NCI-H2171 (cell line): ENCODE measurements around the gene KLHL21.
A peak's percentile ranks its signal among the peaks of the same experiment; 100 is the strongest.

Experiments used
- DNase-seq: peaks from one replicate; lab custom pipeline; 2025; lab: John Stamatoyannopoulos, UW

KLHL21 gene

DNA sequence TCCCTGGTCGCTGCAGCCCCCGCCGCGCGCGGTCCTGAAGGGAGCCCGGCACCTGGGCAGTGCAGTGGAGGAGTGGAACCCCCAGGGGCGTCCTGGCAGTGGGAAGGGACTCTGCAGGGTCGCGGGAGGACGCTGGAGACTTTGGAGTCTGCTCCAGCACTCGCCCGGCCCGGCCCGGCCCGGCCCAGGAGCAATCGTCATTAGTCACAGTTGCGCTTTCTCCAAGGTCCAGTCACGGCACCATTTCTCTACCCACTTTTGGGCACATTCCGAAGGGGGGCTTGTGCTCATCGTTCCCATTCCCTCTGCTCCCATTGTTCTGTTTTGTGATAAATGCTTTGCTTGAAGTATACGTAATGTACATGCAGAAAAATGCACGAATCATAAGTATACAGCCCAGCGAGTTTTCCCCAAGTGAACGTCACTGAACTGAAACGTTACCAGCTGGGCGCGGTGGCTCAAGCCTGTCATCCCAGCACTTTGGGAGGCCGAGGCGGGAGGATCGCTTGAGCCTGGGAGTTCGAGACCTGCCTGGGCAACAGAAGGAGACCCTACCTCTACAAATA is 23.0 kb upstream of the KLHL21 start:
- DNase-seq, result no peak

DNA sequence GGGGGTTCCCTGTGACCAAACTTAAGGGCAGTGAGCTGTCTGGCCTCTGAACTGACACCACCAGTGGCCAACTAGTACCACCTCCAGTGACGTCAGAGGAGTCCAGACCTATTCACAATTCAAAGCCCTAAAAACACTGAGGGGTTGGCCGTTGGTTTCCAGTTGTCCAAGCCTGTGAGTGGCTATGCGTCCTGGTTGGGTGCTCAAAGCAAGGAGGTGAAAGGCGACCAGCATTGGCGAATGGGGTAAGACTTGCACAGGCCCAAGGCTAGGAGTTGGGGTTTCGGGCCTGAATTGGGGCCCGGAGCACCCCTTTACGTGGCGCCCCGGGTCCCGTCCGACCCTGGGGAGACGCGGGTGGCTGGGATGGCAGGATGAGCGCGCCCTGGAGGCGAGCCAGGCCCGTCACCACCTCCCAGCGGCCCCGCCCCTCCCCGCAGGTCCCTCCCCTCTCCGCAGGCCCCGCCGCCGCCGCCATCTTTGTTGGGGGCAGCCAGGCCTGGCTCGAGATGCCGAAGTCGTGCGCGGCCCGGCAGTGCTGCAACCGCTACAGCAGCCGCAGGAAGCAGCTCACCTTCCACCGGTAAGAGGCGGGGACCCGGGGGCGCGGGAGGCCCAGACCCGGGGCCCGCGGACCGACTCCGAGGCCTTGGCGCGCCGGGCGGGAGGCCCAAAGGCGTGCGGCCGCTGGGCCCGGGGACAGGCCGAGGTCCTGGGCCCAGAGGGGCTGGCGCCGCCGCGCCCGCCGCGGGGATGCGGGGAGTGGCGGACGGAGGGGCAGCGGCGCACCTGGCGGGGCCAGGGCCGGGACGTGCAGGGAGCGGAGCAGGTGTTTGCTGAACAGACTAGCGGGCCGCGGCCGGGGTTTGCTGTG is 22.3 kb upstream of the KLHL21 start, which contains the start of gene THAP3:
Gene THAP3, plus strand, starts transcription at position 159 of the 874 bp plus-strand sequence. Its CDS starts 351 bp downstream, at position 510.
- DNase-seq, result peak; percentile 86

DNA sequence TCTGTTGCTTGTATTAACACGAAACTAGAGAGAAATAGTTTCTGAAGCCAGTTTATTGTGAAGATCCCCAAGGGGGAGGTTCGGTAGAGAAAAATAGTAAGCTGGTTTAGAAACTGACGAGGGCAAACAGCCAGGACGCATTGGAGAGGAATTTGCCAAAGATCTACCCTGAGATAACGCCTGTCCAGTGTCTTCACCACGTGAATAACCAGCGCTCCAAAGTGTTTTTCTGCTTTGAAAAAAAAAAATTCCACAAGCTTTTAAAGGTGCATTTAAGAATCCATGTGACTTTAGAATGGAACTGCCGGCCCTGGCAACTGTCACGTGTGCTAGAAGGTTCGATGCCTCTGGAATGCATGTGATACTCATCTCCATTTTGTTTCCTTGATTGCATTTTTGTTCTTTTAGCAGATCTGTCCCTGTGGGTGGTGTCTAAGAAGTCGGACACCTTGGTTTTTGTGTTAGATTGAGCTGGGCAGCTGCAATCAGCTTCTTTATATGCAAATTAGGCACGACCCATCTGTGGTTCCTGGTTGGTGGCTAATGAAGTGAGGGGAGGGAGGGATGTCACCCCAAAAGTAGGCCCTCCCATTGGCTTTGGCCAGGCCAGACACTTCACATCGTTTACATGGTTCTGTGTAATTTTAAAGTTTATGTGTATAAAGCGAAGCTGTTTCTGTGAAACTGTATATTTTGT is 20.7 kb upstream of the KLHL21 start:
- no peak for DNase-seq

DNA sequence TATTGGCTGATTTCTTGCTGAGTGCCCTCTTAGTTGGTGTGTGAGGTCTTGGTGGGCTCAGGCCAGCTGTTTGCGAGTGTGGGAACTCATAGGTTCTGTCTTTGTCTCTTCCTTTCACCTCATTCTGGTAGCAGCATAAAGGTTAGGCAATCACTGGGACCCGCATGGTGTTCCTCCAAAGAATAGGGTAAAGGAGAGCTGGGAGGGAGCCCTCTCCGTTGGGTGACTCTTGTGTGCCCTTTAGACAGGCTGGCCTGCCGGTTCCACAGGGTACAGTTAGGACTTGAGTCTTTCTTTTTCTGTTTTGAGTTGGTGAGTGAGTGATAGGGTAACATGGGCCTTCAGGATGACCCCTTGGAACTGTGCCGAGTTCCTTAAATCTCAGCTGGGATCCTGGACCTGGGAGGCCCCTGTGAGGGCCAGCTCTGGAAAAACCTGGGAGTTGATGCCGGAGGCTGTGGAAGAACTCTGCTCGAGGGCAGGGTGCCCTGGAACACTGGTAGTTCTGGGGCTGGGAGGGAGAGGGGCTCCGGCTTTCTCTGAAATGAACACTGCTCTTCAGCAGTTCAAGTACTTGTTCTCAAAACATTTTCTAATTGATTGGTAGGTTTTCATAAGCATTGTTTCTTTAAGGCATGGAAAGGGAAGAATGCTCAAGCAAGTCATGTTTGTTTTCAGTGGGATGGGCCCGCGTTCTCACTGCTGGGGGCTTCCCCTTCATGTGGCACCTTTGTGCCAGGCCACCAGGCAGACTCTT is 19.9 kb upstream of the KLHL21 start:
- DNase-seq, result no peak

DNA sequence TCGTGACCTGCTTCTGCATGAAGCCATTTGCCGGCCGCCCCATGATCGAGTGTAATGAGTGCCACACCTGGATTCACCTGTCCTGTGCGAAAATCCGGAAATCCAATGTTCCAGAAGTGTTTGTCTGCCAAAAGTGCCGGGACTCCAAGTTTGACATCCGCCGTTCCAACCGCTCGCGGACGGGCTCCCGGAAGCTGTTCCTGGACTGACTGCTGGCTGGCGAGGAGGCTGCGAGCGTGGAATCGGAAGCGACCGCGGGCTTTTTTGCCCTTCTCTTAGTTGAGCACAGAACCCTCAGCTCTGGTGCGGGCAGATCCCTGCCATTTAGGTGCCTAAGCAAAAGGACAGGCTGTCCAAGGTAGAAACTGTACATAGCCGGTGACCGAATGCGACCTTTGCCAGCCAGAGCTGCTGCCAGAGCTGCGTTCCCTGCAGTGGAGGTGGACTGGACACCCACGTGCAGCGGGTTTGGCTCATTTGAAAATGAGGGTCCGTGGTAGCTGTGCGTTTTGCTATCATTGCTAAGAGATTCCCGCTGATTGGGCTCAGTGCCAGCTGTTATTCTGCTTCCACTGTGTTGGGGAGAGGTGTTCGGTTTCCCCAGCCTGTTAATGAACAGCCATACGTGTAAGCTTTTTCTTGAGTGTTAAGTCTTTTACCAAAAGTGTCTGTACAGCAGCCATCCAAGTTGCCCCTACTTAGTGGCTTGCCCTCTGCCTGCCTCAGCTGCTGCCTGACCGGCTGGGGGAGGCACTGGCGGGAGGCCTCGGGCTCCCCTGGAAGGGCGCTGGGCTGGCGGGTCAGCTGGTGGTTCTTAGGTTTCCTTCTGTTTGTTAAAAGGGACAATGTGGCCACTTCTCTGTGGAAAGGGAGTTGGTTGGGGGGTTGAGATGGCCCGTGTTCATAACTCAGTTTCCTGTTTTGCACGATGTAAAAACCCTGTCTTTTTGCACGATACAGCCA is 19.0 kb upstream of the KLHL21 start:
- DNase-seq, result no peak

DNA sequence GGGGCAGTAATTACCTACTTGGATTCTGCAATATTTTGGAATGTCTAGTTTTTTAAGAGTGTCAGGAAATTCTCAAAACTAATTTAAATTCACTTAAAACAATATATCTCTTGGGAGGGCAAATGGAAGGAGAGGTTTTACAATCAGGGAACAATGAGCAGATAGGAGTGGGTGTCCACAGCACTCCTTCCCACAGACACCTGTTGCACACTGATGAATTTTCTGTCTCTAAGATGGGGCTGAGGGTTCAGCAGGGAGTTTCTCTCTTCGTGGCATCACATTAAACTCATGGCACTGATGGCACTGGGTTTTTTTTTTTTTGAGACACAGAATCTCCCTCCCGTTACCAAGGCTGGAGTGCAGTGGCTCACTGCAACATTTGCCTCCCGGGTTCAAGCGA is 16.4 kb upstream of the KLHL21 start:
- DNase-seq, result no peak

DNA sequence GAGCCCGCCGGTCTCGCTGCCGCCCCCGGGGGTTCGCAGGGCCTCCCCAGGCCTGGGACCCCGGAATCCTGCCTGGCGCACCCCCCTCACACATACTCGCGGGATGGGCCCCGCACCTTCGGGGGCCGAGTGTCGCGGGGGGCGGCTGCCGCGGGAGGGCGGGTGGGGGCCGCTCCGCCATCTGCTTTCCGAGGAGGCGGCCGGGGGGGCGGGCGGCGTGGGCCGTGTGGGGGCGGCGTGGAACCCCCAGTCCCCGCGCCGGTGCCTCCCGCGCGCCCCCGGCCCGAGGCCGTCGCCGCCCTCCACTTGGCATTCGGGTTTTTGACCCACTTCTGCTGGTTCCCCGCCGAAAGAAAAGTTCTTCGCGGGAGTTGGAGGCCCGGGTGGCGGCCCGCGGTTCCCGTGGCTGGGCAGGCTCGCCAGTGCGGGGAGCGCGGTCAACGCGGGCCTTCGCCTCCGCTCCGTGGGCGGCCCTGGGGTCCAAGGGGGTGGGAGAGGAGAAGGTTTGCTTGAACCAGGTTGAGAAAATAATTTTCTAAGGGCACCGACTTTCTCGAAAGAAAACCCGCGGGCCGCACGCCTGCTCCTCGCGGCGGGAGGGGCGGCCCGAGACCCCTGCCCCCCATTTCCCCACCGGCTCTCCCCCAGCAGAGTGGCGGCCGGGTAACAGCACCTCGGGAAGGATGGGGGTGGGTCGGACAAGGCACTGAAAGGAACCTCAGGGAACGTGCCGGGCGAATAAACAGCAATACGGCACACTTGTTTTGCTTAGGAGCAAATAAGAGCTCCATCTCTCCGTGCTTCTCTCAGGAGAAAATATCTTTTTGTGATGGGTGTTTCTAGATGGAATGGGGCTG is 12.5 kb upstream of the KLHL21 start:
- no peak for DNase-seq

DNA sequence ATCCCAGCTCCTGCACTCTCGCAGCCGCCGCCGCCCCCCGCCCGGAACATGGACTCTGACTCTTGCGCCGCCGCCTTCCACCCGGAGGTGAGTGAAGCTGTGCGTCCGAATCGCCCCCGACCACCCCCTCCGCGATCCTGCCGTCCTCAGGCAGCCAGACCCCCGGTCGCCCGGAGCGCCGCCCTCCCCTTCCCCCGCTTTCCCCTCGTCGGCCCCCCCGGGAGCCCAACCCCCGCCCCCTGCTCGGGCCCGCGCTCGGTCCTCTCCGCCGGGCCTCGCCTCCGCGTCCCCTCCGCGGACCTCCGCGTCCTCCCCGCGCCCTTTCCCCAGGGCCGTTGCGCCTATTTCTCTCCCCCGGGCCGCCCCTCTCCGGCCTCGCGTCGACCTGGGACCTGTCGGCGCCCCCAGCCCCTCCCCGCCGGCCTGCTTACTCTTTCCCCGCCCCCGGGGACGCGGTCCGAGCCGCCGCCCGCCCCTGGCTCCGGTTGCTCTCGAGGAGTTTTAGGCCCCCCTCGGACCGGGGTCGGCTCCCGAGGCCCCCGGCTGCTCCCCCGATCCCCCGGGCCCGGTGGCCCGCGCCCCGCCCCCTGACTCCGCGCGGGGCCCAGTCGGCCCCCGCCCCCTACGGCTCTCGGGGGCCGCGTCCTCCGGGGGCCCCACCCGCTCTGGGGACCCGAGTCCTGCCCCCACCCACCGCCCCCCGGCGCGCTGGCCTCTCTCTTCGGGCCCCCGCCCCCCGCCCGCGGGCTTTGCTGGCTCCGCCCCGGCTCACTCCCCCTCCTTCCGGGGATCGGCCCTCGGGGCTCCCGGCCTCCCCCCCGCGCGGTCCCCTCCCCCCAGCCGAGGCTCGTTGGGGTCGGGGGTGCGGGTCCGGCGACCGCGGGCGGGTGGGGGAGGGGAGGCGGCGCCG is 11.6 kb upstream of the KLHL21 start:
- DNase-seq, result no peak

DNA sequence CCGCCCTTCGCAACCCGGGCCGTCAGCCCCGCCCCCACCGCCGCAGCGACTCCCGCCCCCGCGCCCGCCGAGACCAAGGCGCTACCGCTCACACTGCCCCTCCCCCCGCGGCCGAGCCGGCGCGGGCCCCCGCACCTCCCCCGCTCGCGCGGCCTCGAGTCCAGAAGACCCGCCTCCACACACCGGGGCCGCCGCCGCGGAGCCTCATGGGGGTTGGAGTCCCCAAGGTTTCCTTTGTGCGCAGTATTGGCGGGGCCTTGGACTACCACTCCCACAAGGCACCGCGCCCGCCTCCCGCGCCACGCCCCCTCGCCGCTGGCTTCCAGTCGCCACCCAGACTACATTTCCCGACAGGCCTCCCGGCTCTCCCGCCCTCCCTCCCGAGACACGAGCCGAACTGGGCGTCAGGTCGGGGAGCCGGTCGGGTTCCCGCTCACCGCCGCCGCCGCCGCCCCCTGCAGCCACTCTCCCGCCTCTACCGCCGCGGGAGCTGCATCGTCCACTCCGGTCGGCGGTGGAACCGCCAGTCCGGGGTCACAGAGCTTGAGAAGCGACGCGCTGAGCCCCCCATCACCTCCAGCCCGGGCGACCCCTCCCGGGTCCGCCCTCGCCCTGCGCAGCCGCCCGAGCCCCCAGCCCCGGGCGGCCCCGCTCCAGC is 10.8 kb upstream of the KLHL21 start, which contains the start of gene PHF13:
Gene PHF13, plus strand, starts transcription at position 371 of the 658 bp plus-strand sequence. CDS start 336 bp downstream, outside the sequence.
- DNase-seq, result peak; percentile 98

DNA sequence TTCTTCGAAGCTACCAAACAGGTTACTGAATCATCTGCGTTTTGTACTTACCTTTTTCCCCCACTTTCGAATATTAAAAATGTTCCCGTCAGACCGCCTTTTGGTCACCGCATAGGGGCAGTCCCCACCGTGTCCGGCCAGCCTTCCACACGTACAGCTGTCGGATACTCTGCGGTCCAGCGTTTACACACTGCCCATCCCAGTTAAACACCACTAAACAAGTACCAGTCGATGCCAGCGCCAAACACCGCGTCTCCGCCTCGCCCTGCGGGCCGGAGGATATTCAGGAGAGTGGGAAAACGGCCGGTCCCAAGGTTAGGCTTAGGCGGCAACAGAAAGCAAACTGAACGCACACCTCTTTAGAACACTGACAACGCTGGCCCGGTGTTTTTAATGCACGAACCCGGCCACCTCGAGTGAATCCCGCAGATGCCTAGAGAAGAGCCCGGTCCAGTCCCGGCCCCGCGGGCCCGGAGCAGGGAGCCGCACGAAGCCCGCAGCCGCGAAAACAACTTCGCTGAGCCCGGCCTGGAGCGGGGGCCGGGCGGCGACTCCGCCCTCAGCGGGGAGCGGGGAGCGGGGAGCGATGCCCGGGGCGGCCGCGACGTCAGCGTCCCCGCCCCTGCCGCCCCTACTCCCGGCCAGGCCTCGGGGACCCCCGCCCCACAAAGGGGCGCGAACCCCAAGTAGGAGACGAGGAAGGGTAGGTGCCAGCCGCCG is 10.1 kb upstream of the KLHL21 start:
- DNase-seq, result peak; percentile 33

DNA sequence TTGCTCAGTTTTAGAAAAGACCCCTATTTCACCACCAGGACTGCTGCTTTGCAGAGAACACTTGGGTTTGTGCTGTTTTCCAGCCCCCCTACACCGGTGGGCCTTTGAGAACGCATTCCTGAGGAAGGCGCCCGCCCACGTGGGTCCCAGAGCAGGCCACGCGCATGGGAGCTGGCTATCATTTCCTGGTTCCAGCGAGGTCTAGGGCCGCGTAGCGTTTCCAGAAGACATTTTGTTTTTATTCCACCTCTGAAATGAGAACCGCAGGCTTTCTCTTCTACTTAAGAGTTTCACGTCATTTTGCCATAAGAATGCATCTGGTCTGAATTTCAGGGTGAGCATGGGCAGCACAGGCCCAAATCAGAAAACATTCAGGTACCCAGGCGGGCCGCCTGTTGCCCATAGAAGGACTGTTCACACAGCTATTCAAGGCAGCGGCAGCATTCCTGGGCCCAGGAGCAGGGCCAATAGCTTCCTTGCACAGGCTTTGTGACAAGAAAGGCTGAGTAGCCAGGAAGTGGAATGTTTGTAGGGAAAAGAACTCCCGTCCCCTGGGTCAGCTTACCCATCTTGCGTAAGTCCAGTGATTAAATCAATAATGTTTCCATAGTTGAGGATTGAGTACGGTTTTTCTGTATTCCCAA is 1.4 kb upstream of the KLHL21 start:
- DNase-seq, result no peak

DNA sequence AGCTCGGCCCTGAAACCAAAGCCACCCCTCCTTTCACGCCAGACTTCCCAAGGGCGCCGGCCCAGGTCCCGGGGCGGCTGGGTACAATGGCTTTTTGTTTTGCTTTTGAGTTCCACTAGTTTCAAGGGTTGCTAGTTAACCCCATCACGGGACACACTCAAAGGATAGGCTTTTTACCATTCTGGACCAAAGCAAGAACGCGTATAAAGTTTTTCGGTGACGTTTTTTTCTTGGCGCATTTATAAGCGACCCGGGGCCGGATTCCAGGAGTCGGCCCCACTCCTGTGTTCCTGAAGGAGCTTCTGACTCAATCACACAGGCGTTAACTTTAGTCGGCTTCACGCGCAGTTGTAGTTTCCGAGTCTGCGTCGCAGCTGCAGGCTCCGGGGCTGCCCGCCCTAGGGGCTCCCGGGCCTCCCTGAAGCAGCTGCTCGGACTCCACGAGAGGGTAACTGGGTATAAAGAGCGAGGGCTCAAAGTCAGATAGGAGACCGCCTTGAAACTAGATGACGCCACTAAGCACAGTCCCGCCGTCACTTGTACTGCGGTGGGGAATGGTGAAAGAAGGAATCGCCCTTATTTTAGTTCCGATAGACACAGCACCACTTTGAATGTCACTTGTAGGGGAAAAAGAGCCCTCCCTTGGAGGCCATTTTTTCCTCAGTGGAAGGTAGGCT is 707 bp upstream of the KLHL21 start:
- DNase-seq, result no peak

DNA sequence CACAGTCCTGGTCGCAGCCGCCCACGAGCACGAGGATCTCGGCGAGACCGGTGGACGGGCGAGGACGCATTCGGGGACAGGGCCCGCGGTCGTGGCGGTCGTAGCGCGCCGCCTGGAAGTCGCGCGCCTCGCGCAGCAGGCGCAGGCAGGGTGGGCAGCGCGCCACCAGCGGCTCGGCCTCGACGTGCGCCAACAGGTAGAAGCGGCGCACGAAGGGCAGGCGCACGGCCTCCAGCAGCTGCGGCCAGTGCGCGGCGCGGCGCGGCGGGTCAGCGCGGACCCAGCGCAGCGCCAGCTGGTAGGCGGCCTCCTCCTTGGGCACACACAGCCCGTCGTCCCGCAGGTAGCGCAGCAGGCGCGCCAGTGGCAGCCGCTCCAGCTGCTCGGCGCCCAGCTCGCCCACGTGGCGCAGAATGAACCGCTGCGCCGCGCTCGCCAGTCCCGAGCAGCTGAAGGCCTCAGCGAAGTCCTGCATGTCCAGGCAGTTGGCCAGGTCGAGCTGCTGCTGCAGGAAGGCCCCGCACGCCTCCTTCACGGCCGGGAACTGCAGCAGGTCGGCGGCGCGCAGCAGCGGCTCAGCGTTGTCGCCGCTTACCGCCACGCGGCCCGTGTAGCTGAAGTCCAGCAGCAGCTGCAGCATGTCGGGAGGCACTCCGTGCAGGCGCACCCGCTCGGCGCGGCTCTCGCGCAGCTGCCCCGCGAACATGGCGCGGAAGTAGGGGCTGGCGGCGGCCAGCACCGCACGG is 573 bp downstream of the KLHL21 start:
- peak; percentile 46 for DNase-seq

DNA sequence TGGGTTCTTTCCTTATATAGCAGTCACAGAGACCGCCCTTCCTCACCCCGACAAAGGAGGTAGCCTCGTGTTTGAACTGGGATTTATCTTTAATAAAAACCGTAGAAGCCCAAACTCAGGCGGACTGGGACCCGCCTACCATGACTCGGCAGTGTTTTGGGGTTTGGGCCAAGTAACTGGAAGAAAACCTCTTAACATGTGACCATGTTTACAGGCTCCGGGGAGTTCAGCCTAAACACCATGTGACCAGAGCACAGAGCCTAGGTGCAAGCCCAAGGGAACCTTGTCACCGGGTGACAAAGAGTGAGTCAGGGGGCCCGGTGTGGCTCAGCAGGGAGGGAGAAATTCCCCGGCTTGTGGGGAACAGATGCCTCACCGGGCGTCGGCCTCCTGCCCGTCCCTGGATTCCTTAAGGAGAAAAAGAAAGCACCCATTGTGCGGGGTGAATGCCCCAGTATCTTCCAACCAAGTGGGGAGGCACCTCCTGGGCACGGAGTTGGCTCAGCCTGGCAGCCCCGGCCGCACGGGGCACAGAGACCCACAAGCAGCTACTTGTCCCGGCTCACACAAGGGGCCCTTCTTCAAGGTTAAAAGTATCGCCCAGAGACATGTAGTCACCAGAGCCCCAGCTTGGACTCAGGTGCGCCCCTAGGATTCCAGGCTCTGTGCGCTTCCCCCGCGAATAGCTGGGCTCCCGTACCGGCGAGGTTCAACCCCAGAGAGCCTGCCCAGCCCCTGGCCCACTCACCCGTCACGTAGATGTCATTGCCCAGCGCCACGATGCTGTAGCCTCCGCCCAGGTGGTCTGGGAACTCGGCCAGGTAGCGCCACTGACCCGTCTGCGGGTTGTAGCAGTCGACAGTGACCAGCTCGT is 1.4 kb downstream of the KLHL21 start:
- peak; percentile 55 for DNase-seq
